ENCODE measurements around the gene ZFYVE28. TPM values are rescaled to one million over a fixed set of nuclear protein-coding genes. Genes with fewer than 3 reads are reported as not detected.

The ZFYVE28 gene
- total and polyA plus RNA-seq, 2 donors (not counting 1 experiment from before 2014, with no cell fraction given), result 5.8 to 12.1 TPM

- no peak overlapping the region for H3K27ac ChIP-seq (ENCODE audit: low read length in 2 of 2)
- H4K20me1 ChIP-seq (ENCODE audit: control insufficient read depth, insufficient read depth, low read length, poor library complexity, severe bottlenecking), result no peaks in the 10 kb centered on the region
- DNase-seq (no peak), ATAC-seq (ENCODE audit: low read depth) (no peak)
- peaks cover 0 to 28% (median 5%) of the 10 kb centered on the region in 4 experiments for H3K27me3 ChIP-seq (replicated peaks in 1 of 4; ENCODE audit: control extremely low read depth in 1 of 4, control insufficient read depth in 3 of 4, insufficient read depth in 4 of 4, low read length in 3 of 4)
- no peaks in the 10 kb centered on the region for H3K9me3 ChIP-seq (ENCODE audit: control extremely low read depth in 1 of 3, control insufficient read depth in 2 of 3, insufficient read depth in 1 of 3, low read length in 2 of 3)
- no peak overlapping the region for H2AFZ ChIP-seq (ENCODE audit: insufficient read depth, low read depth, low read length, poor library complexity, severe bottlenecking)
- H3K79me2 ChIP-seq (ENCODE audit: control insufficient read depth, insufficient read depth, low read length), result no peaks in the 10 kb centered on the region
- Mint-ChIP-seq H3K4me3 (no peak overlapping the region), H3K4me1 (peaks cover 32% of the 10 kb centered on the region), H3K9me3 (ENCODE audit: insufficient read depth) (no peaks in the 10 kb centered on the region), H3K27ac (no peak overlapping the region), H3K27me3 (peaks cover 22% of the 10 kb centered on the region)
- intact Hi-C loops (cut with micrococcal nuclease), result no loop called here
- CTCF ChIA-PET, result no interaction called here
- H3K4me2 ChIP-seq (replicated peaks; ENCODE audit: low read depth, low read length, poor library complexity, severe bottlenecking), result no peak overlapping the region
- no peaks in the 10 kb centered on the region for H3K36me3 ChIP-seq (replicated peaks in 1 of 2; ENCODE audit: control extremely low read depth in 1 of 2, control insufficient read depth in 1 of 2, extremely low read depth in 1 of 2, insufficient read depth in 2 of 2, low read length in 1 of 2)
- peaks cover 13 to 16% of the 10 kb centered on the region in 2 donors for H3K4me1 ChIP-seq (ENCODE audit: control insufficient read depth in 2 of 2, insufficient read depth in 2 of 2, low read length in 2 of 2)
- H3K4me3 ChIP-seq (ENCODE audit: control extremely low read depth in 1 of 5, extremely low read depth in 1 of 5, insufficient read depth in 1 of 5, low read depth in 2 of 5, low read length in 4 of 5), result no peak overlapping the region
- no peak overlapping the region for H3K9ac ChIP-seq (ENCODE audit: low read length)
- POLR2A ChIA-PET, result interaction anchor here (0.7 kb wide), 1 partner anchor 454 kb away, joined by 3 read pairs; no protein-coding TSS in a partner anchor
- TF ChIP-seq, protein P1, sequence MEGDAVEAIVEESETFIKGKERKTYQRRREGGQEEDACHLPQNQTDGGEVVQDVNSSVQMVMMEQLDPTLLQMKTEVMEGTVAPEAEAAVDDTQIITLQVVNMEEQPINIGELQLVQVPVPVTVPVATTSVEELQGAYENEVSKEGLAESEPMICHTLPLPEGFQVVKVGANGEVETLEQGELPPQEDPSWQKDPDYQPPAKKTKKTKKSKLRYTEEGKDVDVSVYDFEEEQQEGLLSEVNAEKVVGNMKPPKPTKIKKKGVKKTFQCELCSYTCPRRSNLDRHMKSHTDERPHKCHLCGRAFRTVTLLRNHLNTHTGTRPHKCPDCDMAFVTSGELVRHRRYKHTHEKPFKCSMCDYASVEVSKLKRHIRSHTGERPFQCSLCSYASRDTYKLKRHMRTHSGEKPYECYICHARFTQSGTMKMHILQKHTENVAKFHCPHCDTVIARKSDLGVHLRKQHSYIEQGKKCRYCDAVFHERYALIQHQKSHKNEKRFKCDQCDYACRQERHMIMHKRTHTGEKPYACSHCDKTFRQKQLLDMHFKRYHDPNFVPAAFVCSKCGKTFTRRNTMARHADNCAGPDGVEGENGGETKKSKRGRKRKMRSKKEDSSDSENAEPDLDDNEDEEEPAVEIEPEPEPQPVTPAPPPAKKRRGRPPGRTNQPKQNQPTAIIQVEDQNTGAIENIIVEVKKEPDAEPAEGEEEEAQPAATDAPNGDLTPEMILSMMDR (IDR thresholded peaks at IDR 0.05), result no peak
- TF ChIP-seq EZH2 (IDR thresholded peaks at IDR 0.05; ENCODE audit: borderline replicate concordance, insufficient read depth, low read depth, low read length, poor library complexity, severe bottlenecking), result no peak
- 74% methylated on average over 15 of the region's 21 CpGs for WGBS (ENCODE audit: insufficient coverage)
These were observed 21.6 kb downstream of the ZFYVE28 start for GRCh38 chr4:2396781-2397368.

DNA sequence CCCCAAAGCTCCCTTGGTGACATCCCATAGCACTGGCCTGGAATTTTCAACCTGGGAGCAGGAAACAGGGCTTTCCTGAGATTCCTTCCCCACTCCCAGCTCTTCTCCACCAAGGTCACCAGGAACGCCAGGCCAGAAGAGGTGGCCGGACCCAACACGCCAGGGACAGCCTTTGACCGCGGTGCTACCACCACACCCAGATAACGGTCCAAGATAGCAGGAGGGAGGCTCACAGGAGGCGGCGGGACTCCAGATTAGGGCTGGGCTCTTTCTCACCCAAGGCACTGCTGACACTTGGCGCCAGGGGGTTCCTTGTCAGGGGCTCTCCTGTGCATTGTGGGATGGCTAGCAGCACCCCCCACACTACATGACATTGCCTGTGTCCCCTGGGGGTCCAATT is 22.9 kb downstream of the ZFYVE28 start:
- WGBS (ENCODE audit: insufficient coverage), result 96% methylated on average over 9 of the region's 9 CpGs
- POLR2A ChIA-PET, result no interaction called here

More for the DNA sequence above, 22.9 kb downstream of the ZFYVE28 start:
- Mint-ChIP-seq H3K27me3 (peaks cover 20% of the 10 kb centered on the region), H3K4me3 (no peak overlapping the region), H3K4me1 (peaks cover 36% of the 10 kb centered on the region), H3K27ac (no peak overlapping the region), H3K9me3 (ENCODE audit: insufficient read depth) (no peaks in the 10 kb centered on the region)
- H3K36me3 ChIP-seq (replicated peaks in 1 of 2; ENCODE audit: control extremely low read depth in 1 of 2, control insufficient read depth in 1 of 2, extremely low read depth in 1 of 2, insufficient read depth in 2 of 2, low read length in 1 of 2), result no peaks in the 10 kb centered on the region
- H2AFZ ChIP-seq (ENCODE audit: insufficient read depth, low read depth, low read length, poor library complexity, severe bottlenecking), result no peak overlapping the region
- intact Hi-C loops (cut with micrococcal nuclease), result no loop called here
- no peak overlapping the region for H3K9ac ChIP-seq (ENCODE audit: low read length)
- CTCF ChIA-PET, result interaction anchor here (0.5 kb wide), 1 partner anchor 157 kb away, joined by 3 read pairs; no protein-coding TSS in a partner anchor
- no peak for TF ChIP-seq EZH2 (IDR thresholded peaks at IDR 0.05; ENCODE audit: borderline replicate concordance, insufficient read depth, low read depth, low read length, poor library complexity, severe bottlenecking)
- TF ChIP-seq, protein P1 (IDR thresholded peaks at IDR 0.05), result no peak
- H4K20me1 ChIP-seq (ENCODE audit: control insufficient read depth, insufficient read depth, low read length, poor library complexity, severe bottlenecking), result no peaks in the 10 kb centered on the region
- no peaks in the 10 kb centered on the region for H3K79me2 ChIP-seq (ENCODE audit: control insufficient read depth, insufficient read depth, low read length)
- peaks cover 0 to 22% (median 2%) of the 10 kb centered on the region in 4 experiments for H3K27me3 ChIP-seq (replicated peaks in 1 of 4; ENCODE audit: control extremely low read depth in 1 of 4, control insufficient read depth in 3 of 4, insufficient read depth in 4 of 4, low read length in 3 of 4)
- H3K27ac ChIP-seq (ENCODE audit: low read length in 2 of 2), result no peak overlapping the region
- no peak overlapping the region for H3K4me2 ChIP-seq (replicated peaks; ENCODE audit: low read depth, low read length, poor library complexity, severe bottlenecking)
- H3K9me3 ChIP-seq (ENCODE audit: control extremely low read depth in 1 of 3, control insufficient read depth in 2 of 3, insufficient read depth in 1 of 3, low read length in 2 of 3), result no peaks in the 10 kb centered on the region
- no peak overlapping the region for H3K4me3 ChIP-seq (ENCODE audit: control extremely low read depth in 1 of 5, extremely low read depth in 1 of 5, insufficient read depth in 1 of 5, low read depth in 2 of 5, low read length in 4 of 5)
- H3K4me1 ChIP-seq (ENCODE audit: control insufficient read depth in 2 of 2, insufficient read depth in 2 of 2, low read length in 2 of 2), result peaks cover 16 to 24% of the 10 kb centered on the region in 2 donors
- ATAC-seq (ENCODE audit: low read depth) (no peak), DNase-seq (no peak)

Measured in B cell (primary cell).